ENCODE measurements around the gene PRSS50. TPM values are rescaled to one million over a fixed set of nuclear protein-coding genes. Genes with fewer than 3 reads are reported as not detected.

The PRSS50 gene
- total and polyA plus RNA-seq, 4 experiments from 2014 or later, result not detected

GRCh38 chr3:46724424-46724823 is 6.8 kb upstream of the PRSS50 start:
- no peaks in the 10 kb centered on the region for H3K4me1 Mint-ChIP-seq
- H3K36me3 ChIP-seq (ENCODE audit: insufficient read depth, low read length), result no peaks in the 10 kb centered on the region
- ChIA-PET POLR2A (ENCODE audit: partially characterized antibody) (no interaction called here), CTCF (ENCODE audit: partially characterized antibody) (no interaction called here)
- no peak overlapping the region for H3K27ac ChIP-seq (ENCODE audit: low read depth, low read length)
- peak overlapping the region in 1 of 7 donors; percentile 14 for H3K27ac Mint-ChIP-seq
- peaks cover 0 to 5% of the 10 kb centered on the region in 2 donors for H3K36me3 Mint-ChIP-seq
- H3K4me1 ChIP-seq (ENCODE audit: insufficient read depth, low read length), result no peaks in the 10 kb centered on the region
- H3K9me3 ChIP-seq (ENCODE audit: control insufficient read depth in 1 of 2, low read length in 2 of 2), result no peaks in the 10 kb centered on the region
- H3K27me3 ChIP-seq (ENCODE audit: insufficient read depth, low read length), result no peaks in the 10 kb centered on the region
- peak overlapping the region in 1 of 8 donors; percentile 4 for H3K4me3 Mint-ChIP-seq
- peaks cover 8 to 10% of the 10 kb centered on the region in 2 donors for H3K27me3 Mint-ChIP-seq
- no peak for DNase-seq
- peaks cover 0 to 4% (median 0%) of the 10 kb centered on the region in 8 donors for H3K9me3 Mint-ChIP-seq
- no peak overlapping the region for H3K4me3 ChIP-seq (ENCODE audit: low read length in 2 of 2)
- intact Hi-C loops (cut with micrococcal nuclease), result no loop called here

GRCh38 chr3:46722443-46722842 is 4.8 kb upstream of the PRSS50 start:
- peaks cover 0 to 4% (median 0%) of the 10 kb centered on the region in 8 donors for H3K9me3 Mint-ChIP-seq

GRCh38 chr3:46721009-46721408 is 3.3 kb upstream of the PRSS50 start:
- Histone ChIP-seq H3K4me3 (ENCODE audit: low read length in 2 of 2) (no peak overlapping the region), H3K36me3 (ENCODE audit: insufficient read depth, low read length) (no peaks in the 10 kb centered on the region), H3K27ac (ENCODE audit: low read depth, low read length) (no peak overlapping the region), H3K27me3 (ENCODE audit: insufficient read depth, low read length) (no peaks in the 10 kb centered on the region), H3K9me3 (ENCODE audit: control insufficient read depth in 1 of 2, low read length in 2 of 2) (no peaks in the 10 kb centered on the region), H3K4me1 (ENCODE audit: insufficient read depth, low read length) (no peaks in the 10 kb centered on the region)
- Mint-ChIP-seq H3K27me3 (peaks cover 5 to 14% of the 10 kb centered on the region in 2 donors), H3K9me3 (peaks cover 0 to 4% (median 0%) of the 10 kb centered on the region in 8 donors), H3K36me3 (peaks cover 0 to 5% of the 10 kb centered on the region in 2 donors), H3K4me1 (peaks cover 0 to 2% (median 0%) of the 10 kb centered on the region in 4 donors), H3K27ac (no peak overlapping the region), H3K4me3 (peak overlapping the region in 1 of 8 donors; percentile 52)
- intact Hi-C loops (cut with micrococcal nuclease), result no loop called here
- DNase-seq, result no peak
- CTCF ChIA-PET (ENCODE audit: partially characterized antibody), result interaction anchor here (1.8 kb wide), 1 partner anchor 25 kb away, joined by 5 read pairs; no protein-coding TSS in a partner anchor
- POLR2A ChIA-PET (ENCODE audit: partially characterized antibody), result no interaction called here

More at GRCh38 chr3:46722443-46722842, 4.8 kb upstream of the PRSS50 start:
- no peaks in the 10 kb centered on the region for H3K27me3 ChIP-seq (ENCODE audit: insufficient read depth, low read length)
- DNase-seq, result no peak
- H3K27ac Mint-ChIP-seq, result no peak overlapping the region
- no peaks in the 10 kb centered on the region for H3K4me1 ChIP-seq (ENCODE audit: insufficient read depth, low read length)
- CTCF ChIA-PET (ENCODE audit: partially characterized antibody), result interaction anchor here (1.6 kb wide), 1 partner anchor 9 kb away, joined by 4 read pairs; no protein-coding TSS in a partner anchor
- H3K27ac ChIP-seq (ENCODE audit: low read depth, low read length), result no peak overlapping the region
- intact Hi-C loops (cut with micrococcal nuclease), result no loop called here
- peaks cover 0 to 2% (median 0%) of the 10 kb centered on the region in 4 donors for H3K4me1 Mint-ChIP-seq
- H3K36me3 ChIP-seq (ENCODE audit: insufficient read depth, low read length), result no peaks in the 10 kb centered on the region
- POLR2A ChIA-PET (ENCODE audit: partially characterized antibody), result no interaction called here
- H3K36me3 Mint-ChIP-seq, result peaks cover 0 to 5% of the 10 kb centered on the region in 2 donors
- H3K4me3 Mint-ChIP-seq, result no peak overlapping the region
- no peaks in the 10 kb centered on the region for H3K9me3 ChIP-seq (ENCODE audit: control insufficient read depth in 1 of 2, low read length in 2 of 2)
- H3K4me3 ChIP-seq (ENCODE audit: low read length in 2 of 2), result no peak overlapping the region
- peaks cover 5 to 15% of the 10 kb centered on the region in 2 donors for H3K27me3 Mint-ChIP-seq

GRCh38 chr3:46719735-46720271 is 2.1 kb upstream of the PRSS50 start:
- Mint-ChIP-seq H3K27me3 (peaks cover 5 to 9% of the 10 kb centered on the region in 2 donors), H3K9me3 (peaks cover 0 to 4% (median 0%) of the 10 kb centered on the region in 8 donors), H3K27ac (peak overlapping the region in 1 of 7 donors; percentile 48), H3K4me1 (peaks cover 0 to 2% (median 0%) of the 10 kb centered on the region in 4 donors), H3K36me3 (peaks cover 0 to 5% of the 10 kb centered on the region in 2 donors), H3K4me3 (no peak overlapping the region)
- no peak overlapping the region for H3K4me3 ChIP-seq (ENCODE audit: low read length in 2 of 2)
- ChIA-PET CTCF (ENCODE audit: partially characterized antibody) (interaction anchor here (1.8 kb wide), 1 partner anchor 24 kb away, joined by 5 read pairs; no protein-coding TSS in a partner anchor), POLR2A (ENCODE audit: partially characterized antibody) (no interaction called here)
- no peaks in the 10 kb centered on the region for H3K4me1 ChIP-seq (ENCODE audit: insufficient read depth, low read length)
- H3K27ac ChIP-seq (ENCODE audit: low read depth, low read length), result no peak overlapping the region
- no peaks in the 10 kb centered on the region for H3K9me3 ChIP-seq (ENCODE audit: control insufficient read depth in 1 of 2, low read length in 2 of 2)
- no peaks in the 10 kb centered on the region for H3K36me3 ChIP-seq (ENCODE audit: insufficient read depth, low read length)
- intact Hi-C loops (cut with micrococcal nuclease), result no loop called here
- H3K27me3 ChIP-seq (ENCODE audit: insufficient read depth, low read length), result no peaks in the 10 kb centered on the region
- no peak for DNase-seq

- H3K4me3 Mint-ChIP-seq, result no peak overlapping the region
- no peak for DNase-seq
- Histone ChIP-seq H3K27ac (ENCODE audit: low read depth, low read length) (no peak overlapping the region), H3K27me3 (ENCODE audit: insufficient read depth, low read length) (no peaks in the 10 kb centered on the region), H3K9me3 (ENCODE audit: control insufficient read depth in 1 of 2, low read length in 2 of 2) (no peaks in the 10 kb centered on the region), H3K4me3 (ENCODE audit: low read length in 2 of 2) (no peak overlapping the region), H3K4me1 (ENCODE audit: insufficient read depth, low read length) (no peaks in the 10 kb centered on the region), H3K36me3 (ENCODE audit: insufficient read depth, low read length) (no peaks in the 10 kb centered on the region)
- CTCF ChIA-PET (ENCODE audit: partially characterized antibody), result interaction anchor here (1.0 to 1.8 kb wide), 2 partner anchors 11 to 23 kb away, joined by 4 to 5 read pairs; no protein-coding TSS in a partner anchor
- H3K9me3 Mint-ChIP-seq, result peaks cover 0 to 4% (median 0%) of the 10 kb centered on the region in 8 donors
- H3K27me3 Mint-ChIP-seq, result peaks cover 5 to 9% of the 10 kb centered on the region in 2 donors
- H3K4me1 Mint-ChIP-seq, result peaks cover 0 to 2% (median 0%) of the 10 kb centered on the region in 4 donors
- no peak overlapping the region for H3K27ac Mint-ChIP-seq
- POLR2A ChIA-PET (ENCODE audit: partially characterized antibody), result no interaction called here
- intact Hi-C loops (cut with micrococcal nuclease), result no loop called here
- H3K36me3 Mint-ChIP-seq, result peaks cover 0 to 5% of the 10 kb centered on the region in 2 donors
Measured at GRCh38 chr3:46719044-46719565, 1.4 kb upstream of the PRSS50 start.

GRCh38 chr3:46716461-46717441 is 918 bp downstream of the PRSS50 start:
- Mint-ChIP-seq H3K4me3 (no peak overlapping the region), H3K27ac (no peak overlapping the region)
- CTCF ChIA-PET (ENCODE audit: partially characterized antibody), result no interaction called here

More at GRCh38 chr3:46716461-46717441, 918 bp downstream of the PRSS50 start:
- no peak for DNase-seq
- no peak overlapping the region for H3K4me3 ChIP-seq (ENCODE audit: low read length in 2 of 2)
- no peaks in the 10 kb centered on the region for H3K27me3 ChIP-seq (ENCODE audit: insufficient read depth, low read length)
- no peak overlapping the region for H3K27ac ChIP-seq (ENCODE audit: low read depth, low read length)
- H3K4me1 ChIP-seq (ENCODE audit: insufficient read depth, low read length), result no peaks in the 10 kb centered on the region
- peaks cover 0 to 5% of the 10 kb centered on the region in 2 donors for H3K36me3 Mint-ChIP-seq
- POLR2A ChIA-PET (ENCODE audit: partially characterized antibody), result no interaction called here
- intact Hi-C loops (cut with micrococcal nuclease), result no loop called here
- H3K9me3 ChIP-seq (ENCODE audit: control insufficient read depth in 1 of 2, low read length in 2 of 2), result no peaks in the 10 kb centered on the region
- no peaks in the 10 kb centered on the region for H3K36me3 ChIP-seq (ENCODE audit: insufficient read depth, low read length)
- peaks cover 0 to 4% (median 0%) of the 10 kb centered on the region in 8 donors for H3K9me3 Mint-ChIP-seq
- H3K4me1 Mint-ChIP-seq, result peaks cover 0 to 4% (median under 1%) of the 10 kb centered on the region in 4 donors
- H3K27me3 Mint-ChIP-seq, result peaks cover 5 to 9% of the 10 kb centered on the region in 2 donors
